ENCODE data around the gene CSGALNACT2. TPM values are rescaled to one million over a fixed set of nuclear protein-coding genes. Genes with fewer than 3 reads are reported as not detected.
A peak's percentile ranks its signal among the peaks of the same experiment; 100 is the strongest.

CSGALNACT2 gene
- total RNA-seq, 1 experiment from 2014 or later: 5.1 TPM

GRCh38 chr10:43231523-43232078 lies 93.4 kb downstream of the CSGALNACT2 start:
- DNase-seq (ENCODE audit: low spot score): peak; percentile 6
- POLR2A ChIA-PET: no interaction called here
- no peaks in the 10 kb centered on the region for H3K9me3 Mint-ChIP-seq
- TF ChIP-seq ZNF416 (CRISPR knock-in tag; IDR thresholded peaks at IDR 0.05): no peak
- no peak for TF ChIP-seq PRRX2 (CRISPR knock-in tag; IDR thresholded peaks at IDR 0.05)
- no peak for TF ChIP-seq ZNF281 (CRISPR knock-in tag; IDR thresholded peaks at IDR 0.05)
- TF ChIP-seq IRF2 (CRISPR knock-in tag; IDR thresholded peaks at IDR 0.05; ENCODE audit: borderline replicate concordance, low read depth): no peak
- no peak for TF ChIP-seq SMAD4 (CRISPR knock-in tag; IDR thresholded peaks at IDR 0.05)
- TF ChIP-seq, protein P1, sequence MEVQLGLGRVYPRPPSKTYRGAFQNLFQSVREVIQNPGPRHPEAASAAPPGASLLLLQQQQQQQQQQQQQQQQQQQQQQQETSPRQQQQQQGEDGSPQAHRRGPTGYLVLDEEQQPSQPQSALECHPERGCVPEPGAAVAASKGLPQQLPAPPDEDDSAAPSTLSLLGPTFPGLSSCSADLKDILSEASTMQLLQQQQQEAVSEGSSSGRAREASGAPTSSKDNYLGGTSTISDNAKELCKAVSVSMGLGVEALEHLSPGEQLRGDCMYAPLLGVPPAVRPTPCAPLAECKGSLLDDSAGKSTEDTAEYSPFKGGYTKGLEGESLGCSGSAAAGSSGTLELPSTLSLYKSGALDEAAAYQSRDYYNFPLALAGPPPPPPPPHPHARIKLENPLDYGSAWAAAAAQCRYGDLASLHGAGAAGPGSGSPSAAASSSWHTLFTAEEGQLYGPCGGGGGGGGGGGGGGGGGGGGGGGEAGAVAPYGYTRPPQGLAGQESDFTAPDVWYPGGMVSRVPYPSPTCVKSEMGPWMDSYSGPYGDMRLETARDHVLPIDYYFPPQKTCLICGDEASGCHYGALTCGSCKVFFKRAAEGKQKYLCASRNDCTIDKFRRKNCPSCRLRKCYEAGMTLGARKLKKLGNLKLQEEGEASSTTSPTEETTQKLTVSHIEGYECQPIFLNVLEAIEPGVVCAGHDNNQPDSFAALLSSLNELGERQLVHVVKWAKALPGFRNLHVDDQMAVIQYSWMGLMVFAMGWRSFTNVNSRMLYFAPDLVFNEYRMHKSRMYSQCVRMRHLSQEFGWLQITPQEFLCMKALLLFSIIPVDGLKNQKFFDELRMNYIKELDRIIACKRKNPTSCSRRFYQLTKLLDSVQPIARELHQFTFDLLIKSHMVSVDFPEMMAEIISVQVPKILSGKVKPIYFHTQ (CRISPR knock-in tag; IDR thresholded peaks at IDR 0.05): no peak
- no peak for TF ChIP-seq STAT6 (CRISPR knock-in tag; conservative IDR thresholded peaks at IDR 0.05; ENCODE audit: low read depth)
- no peak for TF ChIP-seq ZNF425 (CRISPR knock-in tag; conservative IDR thresholded peaks at IDR 0.05)
- TF ChIP-seq, protein P2, sequence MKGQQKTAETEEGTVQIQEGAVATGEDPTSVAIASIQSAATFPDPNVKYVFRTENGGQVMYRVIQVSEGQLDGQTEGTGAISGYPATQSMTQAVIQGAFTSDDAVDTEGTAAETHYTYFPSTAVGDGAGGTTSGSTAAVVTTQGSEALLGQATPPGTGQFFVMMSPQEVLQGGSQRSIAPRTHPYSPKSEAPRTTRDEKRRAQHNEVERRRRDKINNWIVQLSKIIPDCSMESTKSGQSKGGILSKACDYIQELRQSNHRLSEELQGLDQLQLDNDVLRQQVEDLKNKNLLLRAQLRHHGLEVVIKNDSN (CRISPR knock-in tag; IDR thresholded peaks at IDR 0.05): no peak
- no peak for TF ChIP-seq SOX15 (CRISPR knock-in tag; IDR thresholded peaks at IDR 0.05)
- TF ChIP-seq ESRRA (CRISPR knock-in tag; IDR thresholded peaks at IDR 0.05; ENCODE audit: borderline replicate concordance): no peak
- TF ChIP-seq, protein P3, sequence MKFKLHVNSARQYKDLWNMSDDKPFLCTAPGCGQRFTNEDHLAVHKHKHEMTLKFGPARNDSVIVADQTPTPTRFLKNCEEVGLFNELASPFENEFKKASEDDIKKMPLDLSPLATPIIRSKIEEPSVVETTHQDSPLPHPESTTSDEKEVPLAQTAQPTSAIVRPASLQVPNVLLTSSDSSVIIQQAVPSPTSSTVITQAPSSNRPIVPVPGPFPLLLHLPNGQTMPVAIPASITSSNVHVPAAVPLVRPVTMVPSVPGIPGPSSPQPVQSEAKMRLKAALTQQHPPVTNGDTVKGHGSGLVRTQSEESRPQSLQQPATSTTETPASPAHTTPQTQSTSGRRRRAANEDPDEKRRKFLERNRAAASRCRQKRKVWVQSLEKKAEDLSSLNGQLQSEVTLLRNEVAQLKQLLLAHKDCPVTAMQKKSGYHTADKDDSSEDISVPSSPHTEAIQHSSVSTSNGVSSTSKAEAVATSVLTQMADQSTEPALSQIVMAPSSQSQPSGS (CRISPR knock-in tag; IDR thresholded peaks at IDR 0.05; ENCODE audit: borderline replicate concordance, low read depth): no peak
- TF ChIP-seq TEAD1 (CRISPR knock-in tag; IDR thresholded peaks at IDR 0.05): no peak
- TF ChIP-seq, protein P4, sequence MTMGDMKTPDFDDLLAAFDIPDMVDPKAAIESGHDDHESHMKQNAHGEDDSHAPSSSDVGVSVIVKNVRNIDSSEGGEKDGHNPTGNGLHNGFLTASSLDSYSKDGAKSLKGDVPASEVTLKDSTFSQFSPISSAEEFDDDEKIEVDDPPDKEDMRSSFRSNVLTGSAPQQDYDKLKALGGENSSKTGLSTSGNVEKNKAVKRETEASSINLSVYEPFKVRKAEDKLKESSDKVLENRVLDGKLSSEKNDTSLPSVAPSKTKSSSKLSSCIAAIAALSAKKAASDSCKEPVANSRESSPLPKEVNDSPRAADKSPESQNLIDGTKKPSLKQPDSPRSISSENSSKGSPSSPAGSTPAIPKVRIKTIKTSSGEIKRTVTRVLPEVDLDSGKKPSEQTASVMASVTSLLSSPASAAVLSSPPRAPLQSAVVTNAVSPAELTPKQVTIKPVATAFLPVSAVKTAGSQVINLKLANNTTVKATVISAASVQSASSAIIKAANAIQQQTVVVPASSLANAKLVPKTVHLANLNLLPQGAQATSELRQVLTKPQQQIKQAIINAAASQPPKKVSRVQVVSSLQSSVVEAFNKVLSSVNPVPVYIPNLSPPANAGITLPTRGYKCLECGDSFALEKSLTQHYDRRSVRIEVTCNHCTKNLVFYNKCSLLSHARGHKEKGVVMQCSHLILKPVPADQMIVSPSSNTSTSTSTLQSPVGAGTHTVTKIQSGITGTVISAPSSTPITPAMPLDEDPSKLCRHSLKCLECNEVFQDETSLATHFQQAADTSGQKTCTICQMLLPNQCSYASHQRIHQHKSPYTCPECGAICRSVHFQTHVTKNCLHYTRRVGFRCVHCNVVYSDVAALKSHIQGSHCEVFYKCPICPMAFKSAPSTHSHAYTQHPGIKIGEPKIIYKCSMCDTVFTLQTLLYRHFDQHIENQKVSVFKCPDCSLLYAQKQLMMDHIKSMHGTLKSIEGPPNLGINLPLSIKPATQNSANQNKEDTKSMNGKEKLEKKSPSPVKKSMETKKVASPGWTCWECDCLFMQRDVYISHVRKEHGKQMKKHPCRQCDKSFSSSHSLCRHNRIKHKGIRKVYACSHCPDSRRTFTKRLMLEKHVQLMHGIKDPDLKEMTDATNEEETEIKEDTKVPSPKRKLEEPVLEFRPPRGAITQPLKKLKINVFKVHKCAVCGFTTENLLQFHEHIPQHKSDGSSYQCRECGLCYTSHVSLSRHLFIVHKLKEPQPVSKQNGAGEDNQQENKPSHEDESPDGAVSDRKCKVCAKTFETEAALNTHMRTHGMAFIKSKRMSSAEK (CRISPR knock-in tag; IDR thresholded peaks at IDR 0.05; ENCODE audit: borderline replicate concordance): no peak
- TF ChIP-seq ZNF138 (CRISPR knock-in tag; conservative IDR thresholded peaks at IDR 0.05): no peak
- no peak for TF ChIP-seq CBFB (CRISPR knock-in tag; IDR thresholded peaks at IDR 0.05; ENCODE audit: low read depth)
- TF ChIP-seq ZNF121 (CRISPR knock-in tag; IDR thresholded peaks at IDR 0.05): no peak

More at GRCh38 chr10:43231523-43232078, 93.4 kb downstream of the CSGALNACT2 start:
- CTCF ChIA-PET: interaction anchor here (1.3 to 2.7 kb wide), 3 partner anchors 24 to 59 kb away, joined by 4 to 21 read pairs (median 8); no protein-coding TSS in a partner anchor
- no peak overlapping the region for H3K27ac Mint-ChIP-seq
- peaks cover 51% of the 10 kb centered on the region for H3K27me3 Mint-ChIP-seq (ENCODE audit: low read depth)
- no peaks in the 10 kb centered on the region for H3K36me3 Mint-ChIP-seq
- no peak for ATAC-seq
- H3K4me3 Mint-ChIP-seq: no peak overlapping the region
- peaks cover 7% of the 10 kb centered on the region for H3K4me1 Mint-ChIP-seq
